Endodermal cell (in vitro differentiated cells): Measurements from ENCODE around the gene CHID1. TPM values are rescaled to one million over a fixed set of nuclear protein-coding genes. Genes with fewer than 3 reads are reported as not detected.

ENCODE experiments used
- DNase-seq: peaks from one replicate; pipeline ENCODE4 v3.0.0-alpha.2; 2017
- H3K27ac ChIP-seq: 2 replicates; pipeline ENCODE4 v1.5.1; 2013; ENCODE audit warnings: mild to moderate bottlenecking, low read depth, low read length, moderate library complexity
- H3K27me3 ChIP-seq: 2 replicates; pipeline ENCODE4 v1.6.1; 2013; ENCODE audit warnings: mild to moderate bottlenecking, low read length, moderate library complexity; ENCODE audit not compliant: insufficient read depth, control insufficient read depth, poor library complexity, severe bottlenecking
- H3K36me3 ChIP-seq: 2 replicates; pipeline ENCODE4 v1.7.0; 2013; ENCODE audit warnings: mild to moderate bottlenecking, low read length, moderate library complexity; ENCODE audit not compliant: control insufficient read depth, insufficient read depth
- H3K4me1 ChIP-seq: one replicate; pipeline ENCODE4 v1.7.0; 2013; ENCODE audit warnings: low read length; ENCODE audit not compliant: control insufficient read depth, insufficient read depth
- H3K4me3 ChIP-seq: 2 replicates; pipeline ENCODE4 v1.5.1; 2013; ENCODE audit warnings: mild to moderate bottlenecking, low read length, moderate library complexity
- H3K9ac ChIP-seq: 2 replicates; pipeline ENCODE4 v1.6.1; 2013; ENCODE audit warnings: mild to moderate bottlenecking, low read length, moderate library complexity; ENCODE audit not compliant: poor library complexity, severe bottlenecking; ENCODE audit errors: extremely low read depth
- H3K9me3 ChIP-seq: 2 replicates; pipeline ENCODE4 v1.6.1; 2013; ENCODE audit warnings: mild to moderate bottlenecking, low read length, moderate library complexity; ENCODE audit not compliant: control insufficient read depth
- H3K27ac Mint-ChIP-seq: 2 replicates; pipeline ENCODE4 v1.8.0; 2020; ENCODE audit warnings: mixed read lengths
- H3K27me3 Mint-ChIP-seq: 2 replicates; pipeline ENCODE4 v1.8.0; 2021; ENCODE audit warnings: mild to moderate bottlenecking, mixed read lengths; ENCODE audit not compliant: insufficient read depth
- H3K36me3 Mint-ChIP-seq: 2 replicates; pipeline ENCODE4 v1.8.0; 2020; ENCODE audit warnings: low read depth, mixed read lengths
- H3K4me1 Mint-ChIP-seq: 2 replicates; pipeline ENCODE4 v1.8.0; 2020; ENCODE audit warnings: mixed read lengths
- H3K4me3 Mint-ChIP-seq: 2 replicates; pipeline ENCODE4 v1.8.0; 2020; ENCODE audit warnings: mild to moderate bottlenecking, moderate library complexity, mixed read lengths
- H3K9me3 Mint-ChIP-seq: 2 replicates; pipeline ENCODE4 v1.8.0; 2020; ENCODE audit warnings: mild to moderate bottlenecking, mixed read lengths
- WGBS, 2 experiments: methylation state at CpG; one replicate each; pipeline versions ENCODE4 v1.1.5 to v1.1.7; 2013; ENCODE audit warnings: missing lambda C conversion rate in 2 of 2, mixed read lengths in 1 of 2; ENCODE audit not compliant: insufficient coverage in 1 of 2, insufficient read length in 1 of 2; 5-methylcytosine and 5-hydroxymethylcytosine counted together
- total RNA-seq, 2 donors: library from RNA; stranded (reverse); fragmentation: NEBNext Ultra II Directional in 1 of 2; extraction: Animal tissue kit (Norgen Biotek cat#: 25700) in 1 of 2; gene quantifications; 2 replicates in 1 of 2; 3 replicates in 1 of 2; pipeline ENCODE4 v1.2.1, GENCODE V29; 2021
- TF ChIP-seq, protein P1 (sequence below): fragments of 200-600 bp; sonication (generic); conservative IDR thresholded peaks from 2 replicates; pipeline ENCODE4 v1.5.0; 2021; ENCODE audit warnings: antibody characterized with exemption, mild to moderate bottlenecking

The CHID1 gene
- total RNA-seq, 2 donors from 2014 or later = 82.0 to 83.5 TPM

DNA sequence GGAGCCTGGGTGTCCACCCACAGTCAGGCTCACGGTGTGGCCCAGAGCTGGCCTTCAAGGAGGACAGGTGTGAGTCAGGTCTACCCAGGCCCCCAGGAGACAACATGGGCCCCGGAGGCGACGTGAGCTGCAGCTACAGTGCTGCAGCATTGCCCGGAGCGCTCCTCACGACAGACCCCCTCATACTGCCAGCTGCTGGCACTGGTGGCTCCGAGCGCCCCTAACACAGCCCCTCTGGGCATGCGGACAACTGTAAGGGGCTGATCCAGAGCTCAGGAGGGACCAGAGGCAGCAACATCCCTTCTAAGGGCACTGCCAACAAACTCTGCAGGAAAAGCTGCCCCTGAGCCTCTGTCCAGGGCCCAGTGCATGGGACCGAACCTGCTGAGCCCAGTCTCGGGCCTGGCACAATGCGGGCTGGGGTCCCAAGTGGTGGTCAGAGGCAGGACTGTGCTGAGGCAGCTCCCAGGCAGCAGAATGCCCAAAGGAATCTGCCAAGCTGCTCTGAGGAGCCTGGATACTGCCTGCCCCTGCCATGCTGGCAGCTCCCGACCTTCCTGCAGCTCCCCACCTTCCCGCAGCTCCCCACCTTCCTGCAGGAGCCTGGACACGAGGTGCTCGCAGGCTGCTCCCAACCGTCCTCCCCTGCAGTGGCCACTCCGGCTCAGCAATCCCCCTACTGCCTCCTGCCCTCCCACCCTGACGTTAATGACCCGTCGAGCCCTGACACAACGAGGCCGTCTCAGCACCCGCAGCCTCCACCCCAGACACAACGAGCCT lies 15.1 kb downstream of the CHID1 start:
- H3K9ac ChIP-seq = no peak overlapping the region
- H3K9me3 ChIP-seq = no peaks in the 10 kb centered on the region
- no peaks in the 10 kb centered on the region for H3K4me1 ChIP-seq
- DNase-seq = no peak
- peaks cover 2% of the 10 kb centered on the region for H3K4me1 Mint-ChIP-seq
- no peaks in the 10 kb centered on the region for H3K9me3 Mint-ChIP-seq
- H3K27ac ChIP-seq = no peak overlapping the region
- 95 to 97% methylated on average over 15 to 26 of the region's 26 CpGs for WGBS, 2 experiments
- H3K27me3 Mint-ChIP-seq = no peaks in the 10 kb centered on the region
- H3K27me3 ChIP-seq = no peaks in the 10 kb centered on the region
- peak overlapping the region; percentile 17 for H3K27ac Mint-ChIP-seq
- H3K36me3 ChIP-seq = peaks cover 2% of the 10 kb centered on the region
- TF ChIP-seq, protein P1, sequence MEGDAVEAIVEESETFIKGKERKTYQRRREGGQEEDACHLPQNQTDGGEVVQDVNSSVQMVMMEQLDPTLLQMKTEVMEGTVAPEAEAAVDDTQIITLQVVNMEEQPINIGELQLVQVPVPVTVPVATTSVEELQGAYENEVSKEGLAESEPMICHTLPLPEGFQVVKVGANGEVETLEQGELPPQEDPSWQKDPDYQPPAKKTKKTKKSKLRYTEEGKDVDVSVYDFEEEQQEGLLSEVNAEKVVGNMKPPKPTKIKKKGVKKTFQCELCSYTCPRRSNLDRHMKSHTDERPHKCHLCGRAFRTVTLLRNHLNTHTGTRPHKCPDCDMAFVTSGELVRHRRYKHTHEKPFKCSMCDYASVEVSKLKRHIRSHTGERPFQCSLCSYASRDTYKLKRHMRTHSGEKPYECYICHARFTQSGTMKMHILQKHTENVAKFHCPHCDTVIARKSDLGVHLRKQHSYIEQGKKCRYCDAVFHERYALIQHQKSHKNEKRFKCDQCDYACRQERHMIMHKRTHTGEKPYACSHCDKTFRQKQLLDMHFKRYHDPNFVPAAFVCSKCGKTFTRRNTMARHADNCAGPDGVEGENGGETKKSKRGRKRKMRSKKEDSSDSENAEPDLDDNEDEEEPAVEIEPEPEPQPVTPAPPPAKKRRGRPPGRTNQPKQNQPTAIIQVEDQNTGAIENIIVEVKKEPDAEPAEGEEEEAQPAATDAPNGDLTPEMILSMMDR = no peak
- no peak overlapping the region for H3K4me3 Mint-ChIP-seq
- H3K36me3 Mint-ChIP-seq = peaks cover 5% of the 10 kb centered on the region
- H3K4me3 ChIP-seq = no peak overlapping the region

DNA sequence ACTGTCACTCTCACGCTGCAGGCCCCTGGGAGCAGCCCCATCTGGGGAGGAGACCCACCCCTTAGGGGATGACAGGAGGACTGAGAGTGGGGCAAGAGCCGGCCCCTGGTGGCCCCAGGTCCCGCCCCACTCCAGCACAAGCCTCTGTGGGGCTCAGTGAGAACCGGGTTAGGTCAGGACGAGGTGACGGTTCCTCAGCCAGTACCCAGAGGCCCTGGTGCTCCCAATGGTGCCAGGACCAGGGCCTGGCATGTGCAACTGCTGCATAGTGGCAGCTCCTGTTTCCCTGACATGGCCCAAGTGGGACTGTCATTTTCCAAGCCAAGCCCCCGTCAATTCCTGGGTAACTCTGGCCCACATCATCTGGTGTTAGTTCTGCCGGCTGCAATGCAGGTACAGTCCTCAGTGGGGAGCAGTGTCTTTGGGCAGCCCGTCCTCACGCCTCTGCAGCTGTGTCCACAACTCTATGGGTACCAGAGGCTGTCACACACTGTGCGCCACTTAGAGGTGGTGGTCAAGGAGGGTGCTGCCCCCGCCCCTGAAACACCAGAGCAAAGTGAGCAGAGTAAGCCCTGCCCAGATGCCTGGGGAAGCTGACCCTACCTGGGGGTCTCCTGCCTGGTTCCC lies 15.9 kb downstream of the CHID1 start:
- no peaks in the 10 kb centered on the region for H3K27me3 ChIP-seq
- H3K9me3 ChIP-seq = no peaks in the 10 kb centered on the region
- peaks cover 2% of the 10 kb centered on the region for H3K4me1 Mint-ChIP-seq
- H3K9ac ChIP-seq = no peak overlapping the region
- H3K36me3 Mint-ChIP-seq = peaks cover 1% of the 10 kb centered on the region
- no peak overlapping the region for H3K4me3 Mint-ChIP-seq
- H3K4me3 ChIP-seq = no peak overlapping the region
- no peaks in the 10 kb centered on the region for H3K4me1 ChIP-seq
- WGBS, 2 experiments = 92 to 95% methylated on average over 9 to 12 of the region's 12 CpGs
- H3K27ac ChIP-seq = no peak overlapping the region
- no peaks in the 10 kb centered on the region for H3K27me3 Mint-ChIP-seq
- no peaks in the 10 kb centered on the region for H3K9me3 Mint-ChIP-seq
- no peak for DNase-seq
- H3K27ac Mint-ChIP-seq = no peak overlapping the region
- TF ChIP-seq, protein P1 = peak; percentile 60
- H3K36me3 ChIP-seq = peaks cover 2% of the 10 kb centered on the region

DNA sequence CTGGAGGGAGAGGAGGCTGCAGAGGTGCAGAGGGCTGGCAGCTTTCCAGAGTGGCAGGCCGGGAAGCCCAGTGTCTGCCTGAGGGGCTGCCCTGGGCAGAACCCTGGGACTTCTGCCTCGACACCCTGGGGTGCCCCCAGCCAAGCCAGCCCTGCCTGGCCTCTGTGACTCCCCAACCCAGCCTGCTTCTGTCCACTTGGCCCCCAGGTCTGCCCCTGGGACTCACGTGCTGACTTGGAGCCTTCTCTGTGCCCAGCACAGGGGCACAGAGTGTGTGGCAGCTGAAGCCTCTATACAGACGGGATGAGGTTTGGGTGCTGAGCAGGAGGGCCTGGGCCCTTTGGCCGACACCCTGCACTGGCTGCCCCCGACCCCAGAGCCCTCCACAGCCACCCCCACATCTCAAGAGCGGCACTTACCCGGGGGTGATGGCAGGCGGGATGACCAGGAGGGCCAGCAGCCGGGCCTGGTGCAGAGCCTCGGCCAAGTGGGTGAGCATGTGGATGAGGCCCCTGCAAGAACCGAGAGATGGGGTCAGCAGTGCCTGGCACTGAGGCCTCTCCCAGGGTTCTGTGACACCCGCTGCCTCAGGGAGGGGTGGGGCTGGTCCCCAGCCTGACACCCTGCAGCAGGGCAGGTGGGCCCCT lies 17.5 kb downstream of the CHID1 start:
- peaks cover 2% of the 10 kb centered on the region for H3K4me1 Mint-ChIP-seq
- WGBS, 2 experiments = 95% methylated on average over 13 of the region's 13 CpGs; no CpG with 5 or more reads in 1 of the 2 experiments
- no peaks in the 10 kb centered on the region for H3K9me3 Mint-ChIP-seq
- no peak overlapping the region for H3K4me3 Mint-ChIP-seq
- peaks cover 4% of the 10 kb centered on the region for H3K36me3 Mint-ChIP-seq
- Histone ChIP-seq H3K27me3 (no peaks in the 10 kb centered on the region), H3K4me1 (no peaks in the 10 kb centered on the region), H3K36me3 (peaks cover 2% of the 10 kb centered on the region), H3K9ac (no peak overlapping the region), H3K9me3 (no peaks in the 10 kb centered on the region), H3K4me3 (no peak overlapping the region), H3K27ac (no peak overlapping the region)
- TF ChIP-seq, protein P1 = no peak
- no peak for DNase-seq
- no peak overlapping the region for H3K27ac Mint-ChIP-seq
- H3K27me3 Mint-ChIP-seq = no peaks in the 10 kb centered on the region
